Adrenal gland (tissue), 5 donors: Measurements from ENCODE around the gene PAQR4.

Experiments
- POLR2A ChIP-seq, 2 donors: fragments of 450-650 bp; IDR thresholded peaks; one replicate each; pipeline ENCODE4 v1.6.1; 2017; ENCODE audit warnings: antibody characterized with exemption in 2 of 2, mild to moderate bottlenecking in 2 of 2, moderate library complexity in 1 of 2
- TF ChIP-seq, protein P1 (sequence below), 6 experiments: fragments of 450-650 bp in 4 of 6; fragments of 200-600 bp in 2 of 6; sonication (generic) in 1 of 6; IDR thresholded peaks; 1 replicate in 5 of 6; 2 replicates in 1 of 6; pipeline versions ENCODE4 v1.5.1 to v1.8.0; 2016 to 2021; ENCODE audit warnings: antibody characterized with exemption in 6 of 6, mild to moderate bottlenecking in 2 of 6, moderate library complexity in 1 of 6
- donor health status: DM: no; HTN: no; CAD: no.

DNA sequence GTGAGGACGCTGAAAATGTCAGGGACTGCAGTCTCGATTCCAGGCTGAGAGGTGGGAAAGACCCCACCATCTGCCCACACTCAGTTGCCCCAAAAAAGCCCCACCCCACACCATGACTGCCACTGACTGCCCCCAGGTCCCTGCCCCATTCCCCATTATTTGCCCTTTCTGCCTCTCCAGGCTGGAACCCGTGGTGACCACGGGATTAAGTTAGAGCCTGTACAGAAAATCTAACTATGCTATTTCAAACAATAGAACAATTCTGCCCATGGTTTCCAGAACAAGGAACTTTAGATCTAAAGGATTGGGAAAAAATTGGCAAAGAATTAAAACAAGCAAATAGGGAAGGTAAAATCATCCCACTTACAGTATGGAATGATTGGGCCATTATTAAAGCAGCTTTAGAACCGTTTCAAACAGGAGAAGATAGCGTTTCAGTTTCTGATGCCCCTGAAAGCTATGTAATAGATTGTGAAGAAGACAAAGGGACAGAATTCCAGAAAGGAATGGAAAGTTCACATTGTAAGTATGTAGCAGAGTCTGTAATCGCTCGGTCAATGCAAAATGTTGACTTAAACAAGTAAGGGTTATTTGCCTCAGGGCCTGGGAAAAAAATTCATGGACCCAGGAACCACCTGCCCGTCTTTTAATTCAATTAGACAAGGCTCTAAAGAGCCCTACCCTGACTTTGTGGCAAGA, 43.0 kb upstream of the PAQR4 start:
- TF ChIP-seq, protein P1, sequence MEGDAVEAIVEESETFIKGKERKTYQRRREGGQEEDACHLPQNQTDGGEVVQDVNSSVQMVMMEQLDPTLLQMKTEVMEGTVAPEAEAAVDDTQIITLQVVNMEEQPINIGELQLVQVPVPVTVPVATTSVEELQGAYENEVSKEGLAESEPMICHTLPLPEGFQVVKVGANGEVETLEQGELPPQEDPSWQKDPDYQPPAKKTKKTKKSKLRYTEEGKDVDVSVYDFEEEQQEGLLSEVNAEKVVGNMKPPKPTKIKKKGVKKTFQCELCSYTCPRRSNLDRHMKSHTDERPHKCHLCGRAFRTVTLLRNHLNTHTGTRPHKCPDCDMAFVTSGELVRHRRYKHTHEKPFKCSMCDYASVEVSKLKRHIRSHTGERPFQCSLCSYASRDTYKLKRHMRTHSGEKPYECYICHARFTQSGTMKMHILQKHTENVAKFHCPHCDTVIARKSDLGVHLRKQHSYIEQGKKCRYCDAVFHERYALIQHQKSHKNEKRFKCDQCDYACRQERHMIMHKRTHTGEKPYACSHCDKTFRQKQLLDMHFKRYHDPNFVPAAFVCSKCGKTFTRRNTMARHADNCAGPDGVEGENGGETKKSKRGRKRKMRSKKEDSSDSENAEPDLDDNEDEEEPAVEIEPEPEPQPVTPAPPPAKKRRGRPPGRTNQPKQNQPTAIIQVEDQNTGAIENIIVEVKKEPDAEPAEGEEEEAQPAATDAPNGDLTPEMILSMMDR (IDR thresholded peaks at IDR 0.05) = no peak
- no peak for TF ChIP-seq POLR2A (IDR thresholded peaks at IDR 0.05)
